Measurements from ENCODE around the gene CCDC122.

The CCDC122 gene

DNA sequence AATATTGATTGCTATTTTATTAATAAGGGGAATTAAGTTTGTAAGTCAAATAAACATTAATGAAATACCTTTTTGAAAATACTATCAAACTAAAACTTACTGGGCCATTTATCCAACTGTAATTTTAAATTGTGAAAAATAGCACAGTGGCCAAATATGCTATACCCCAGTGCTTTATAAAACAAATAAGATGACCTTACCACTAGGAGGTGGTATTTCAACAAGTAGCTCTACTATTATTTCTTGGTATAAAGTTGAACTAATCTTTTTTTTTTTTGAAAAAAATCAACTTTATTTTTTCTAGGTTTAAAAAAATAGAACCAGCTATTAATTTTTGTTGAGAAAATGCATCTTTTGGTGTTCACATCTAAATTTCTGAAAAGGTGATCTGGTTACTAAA is 14.9 kb upstream of the CCDC122 start:
- Histone ChIP-seq H3K4me3 (ENCODE audit: low read depth, low read length, poor library complexity, severe bottlenecking) (no peak overlapping the region), H3K9me3 (ENCODE audit: low read length) (no peaks in the 10 kb centered on the region), H3K27ac (ENCODE audit: low read depth, low read length, poor library complexity, severe bottlenecking) (no peak overlapping the region), H3K4me2 (ENCODE audit: low read length) (no peak overlapping the region), H3K36me3 (ENCODE audit: insufficient read depth, low read length) (no peaks in the 10 kb centered on the region), H3K9ac (ENCODE audit: low read length) (no peak overlapping the region), H3F3A (ENCODE audit: insufficient read depth, low read length) (no peaks in the 10 kb centered on the region), H3K4me1 (ENCODE audit: insufficient read depth, low read length, severe bottlenecking) (no peaks in the 10 kb centered on the region), H3K27me3 (ENCODE audit: insufficient read depth, low read length) (no peaks in the 10 kb centered on the region), H3K9me2 (ENCODE audit: low read depth, low read length) (no peaks in the 10 kb centered on the region), H3K79me2 (ENCODE audit: insufficient read depth, low read length) (no peaks in the 10 kb centered on the region), H2AFZ (ENCODE audit: low read length) (no peak overlapping the region), H4K20me1 (ENCODE audit: insufficient read depth, low read length) (no peaks in the 10 kb centered on the region)
- TF ChIP-seq CTCF (IDR thresholded peaks at IDR 0.05; ENCODE audit: low read length) (peak; percentile 36; the same call in 1 of the 2 replicates), EZH2 (IDR thresholded peaks at IDR 0.05; ENCODE audit: borderline replicate concordance, low read length) (no peak)

GRCh38 chr13:43884222-43884621 is 4.7 kb upstream of the CCDC122 start:
- H3K9me2 ChIP-seq (ENCODE audit: low read depth, low read length) = no peaks in the 10 kb centered on the region
- no peak overlapping the region for H3K27ac ChIP-seq (ENCODE audit: low read depth, low read length, poor library complexity, severe bottlenecking)
- no peaks in the 10 kb centered on the region for H4K20me1 ChIP-seq (ENCODE audit: insufficient read depth, low read length)
- H3K9me3 ChIP-seq (ENCODE audit: low read length) = no peaks in the 10 kb centered on the region
- H3K27me3 ChIP-seq (ENCODE audit: insufficient read depth, low read length) = no peaks in the 10 kb centered on the region
- TF ChIP-seq CTCF (IDR thresholded peaks at IDR 0.05; ENCODE audit: low read length) = no peak
- TF ChIP-seq EZH2 (IDR thresholded peaks at IDR 0.05; ENCODE audit: borderline replicate concordance, low read length) = no peak
- no peak overlapping the region for H3K9ac ChIP-seq (ENCODE audit: low read length)
- no peak overlapping the region for H3K4me2 ChIP-seq (ENCODE audit: low read length)
- H2AFZ ChIP-seq (ENCODE audit: low read length) = no peak overlapping the region
- peaks cover 4% of the 10 kb centered on the region for H3K36me3 ChIP-seq (ENCODE audit: insufficient read depth, low read length)
- H3K79me2 ChIP-seq (ENCODE audit: insufficient read depth, low read length) = no peaks in the 10 kb centered on the region
- peaks cover 17% of the 10 kb centered on the region for H3K4me1 ChIP-seq (ENCODE audit: insufficient read depth, low read length, severe bottlenecking)
- no peaks in the 10 kb centered on the region for H3F3A ChIP-seq (ENCODE audit: insufficient read depth, low read length)
- H3K4me3 ChIP-seq (ENCODE audit: low read depth, low read length, poor library complexity, severe bottlenecking) = no peak overlapping the region

DNA sequence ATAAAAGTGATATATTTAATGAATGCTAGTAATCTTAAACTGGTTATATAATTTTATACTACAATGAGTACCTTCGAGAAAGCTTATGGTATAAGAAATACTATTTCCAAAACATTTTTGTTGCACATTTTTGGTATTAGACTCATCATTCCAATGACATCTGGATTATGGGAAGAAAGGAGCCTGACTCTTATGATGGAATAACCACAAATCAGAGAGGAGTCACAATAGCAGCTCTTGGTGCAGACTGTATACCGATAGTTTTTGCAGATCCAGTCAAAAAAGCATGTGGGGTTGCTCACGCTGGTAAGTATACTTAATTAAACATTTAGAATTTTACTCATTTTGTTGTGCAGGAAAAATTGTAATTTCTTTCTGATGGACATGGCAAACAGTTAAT is 4.1 kb upstream of the CCDC122 start:
- Histone ChIP-seq H3F3A (ENCODE audit: insufficient read depth, low read length) (no peaks in the 10 kb centered on the region), H3K9me2 (ENCODE audit: low read depth, low read length) (no peaks in the 10 kb centered on the region), H3K4me3 (ENCODE audit: low read depth, low read length, poor library complexity, severe bottlenecking) (no peak overlapping the region), H3K27me3 (ENCODE audit: insufficient read depth, low read length) (no peaks in the 10 kb centered on the region), H3K27ac (ENCODE audit: low read depth, low read length, poor library complexity, severe bottlenecking) (no peak overlapping the region), H3K4me2 (ENCODE audit: low read length) (no peak overlapping the region), H3K79me2 (ENCODE audit: insufficient read depth, low read length) (no peaks in the 10 kb centered on the region), H4K20me1 (ENCODE audit: insufficient read depth, low read length) (no peaks in the 10 kb centered on the region), H3K9me3 (ENCODE audit: low read length) (no peaks in the 10 kb centered on the region), H3K9ac (ENCODE audit: low read length) (no peak overlapping the region), H3K4me1 (ENCODE audit: insufficient read depth, low read length, severe bottlenecking) (peaks cover 20% of the 10 kb centered on the region), H3K36me3 (ENCODE audit: insufficient read depth, low read length) (peaks cover 4% of the 10 kb centered on the region), H2AFZ (ENCODE audit: low read length) (no peak overlapping the region)
- TF ChIP-seq CTCF (IDR thresholded peaks at IDR 0.05; ENCODE audit: low read length) (no peak), EZH2 (IDR thresholded peaks at IDR 0.05; ENCODE audit: borderline replicate concordance, low read length) (no peak)

Data from OCI-LY1 (cell line).